Neuronal stem cell (in vitro differentiated cells): ENCODE data around the gene P4HA1.

ENCODE experiments used
- DNase-seq: peaks from one replicate; pipeline ENCODE4 v3.0.0-alpha.2; 2013; ENCODE audit warnings: low spot score
- H2AFZ ChIP-seq: one replicate; pipeline ENCODE4 v1.6.1; 2013; ENCODE audit warnings: mild to moderate bottlenecking, low read length, inconsistent platforms
- H2AK5ac ChIP-seq: 2 replicates; pipeline ENCODE4 v1.6.1; 2013; ENCODE audit warnings: low read depth, mild to moderate bottlenecking, inconsistent platforms, low read length, moderate library complexity, mixed read lengths
- H2BK120ac ChIP-seq: 2 replicates; pipeline ENCODE4 v1.6.1; 2013; ENCODE audit warnings: low read depth, mild to moderate bottlenecking, inconsistent platforms, low read length, moderate library complexity, mixed read lengths
- H2BK12ac ChIP-seq: one replicate; pipeline ENCODE4 v1.6.1; 2013; ENCODE audit warnings: low read length, inconsistent platforms
- H2BK15ac ChIP-seq: 2 replicates; pipeline ENCODE4 v1.6.1; 2013; ENCODE audit warnings: mild to moderate bottlenecking, low read length, inconsistent platforms, mixed read lengths
- H2BK5ac ChIP-seq: one replicate; pipeline ENCODE4 v1.6.1; 2013; ENCODE audit warnings: inconsistent platforms, mild to moderate bottlenecking, low read length, moderate library complexity
- H3K14ac ChIP-seq: one replicate; pipeline ENCODE4 v1.6.1; 2013; ENCODE audit warnings: low read length, inconsistent platforms
- H3K18ac ChIP-seq: 2 replicates; pipeline ENCODE4 v1.6.1; 2013; ENCODE audit warnings: low read length, inconsistent platforms
- H3K23ac ChIP-seq: 2 replicates; pipeline ENCODE4 v1.6.1; 2013; ENCODE audit warnings: low read depth, mild to moderate bottlenecking, mixed read lengths, low read length, inconsistent platforms; ENCODE audit not compliant: poor library complexity
- H3K27ac ChIP-seq: replicated peaks from 3 replicates; pipeline ENCODE4 v1.5.1; 2013; ENCODE audit warnings: low read length, inconsistent platforms
- H3K27me3 ChIP-seq, 3 experiments: 2 replicates each; pipeline ENCODE4 v1.6.1; 2013; ENCODE audit warnings: low read length in 3 of 3, mild to moderate bottlenecking in 2 of 3, inconsistent platforms in 1 of 3, low read depth in 1 of 3, mixed read lengths in 1 of 3, moderate library complexity in 1 of 3; ENCODE audit not compliant: control insufficient read depth in 3 of 3, insufficient read depth in 3 of 3
- H3K36me3 ChIP-seq, 2 donors: replicated peaks in 1 of 2; 2 replicates each; pipeline ENCODE4 v1.6.1; 2013; ENCODE audit warnings: low read length in 2 of 2; ENCODE audit not compliant: control insufficient read depth in 2 of 2, insufficient read depth in 2 of 2
- H3K4ac ChIP-seq: 2 replicates; pipeline ENCODE4 v1.6.1; 2013; ENCODE audit warnings: inconsistent platforms, mild to moderate bottlenecking, low read length, moderate library complexity
- H3K4me1 ChIP-seq, 2 donors: 1 replicate in 1 of 2; 2 replicates in 1 of 2; pipeline ENCODE4 v1.6.1; 2013; ENCODE audit warnings: low read length in 2 of 2, low read depth in 1 of 2; ENCODE audit not compliant: control insufficient read depth in 2 of 2, insufficient read depth in 1 of 2
- H3K4me2 ChIP-seq: one replicate; pipeline ENCODE4 v1.6.1; 2013; ENCODE audit warnings: mild to moderate bottlenecking, low read length, inconsistent platforms; ENCODE audit not compliant: insufficient read depth, poor library complexity, severe bottlenecking
- H3K4me3 ChIP-seq, 2 donors: 2 replicates each; pipeline ENCODE4 v1.5.1; 2013; ENCODE audit warnings: low read length in 2 of 2, mild to moderate bottlenecking in 2 of 2, inconsistent platforms in 1 of 2, moderate library complexity in 1 of 2
- H3K79me1 ChIP-seq: one replicate; pipeline ENCODE4 v1.6.1; 2013; ENCODE audit warnings: low read depth, mild to moderate bottlenecking, inconsistent platforms, low read length, moderate library complexity
- H3K9ac ChIP-seq: one replicate; pipeline ENCODE4 v1.6.1; 2013; ENCODE audit warnings: mild to moderate bottlenecking, low read depth, low read length, inconsistent platforms; ENCODE audit not compliant: poor library complexity
- H3K9me3 ChIP-seq, 2 donors: replicated peaks in 1 of 2; 2 replicates each; pipeline versions ENCODE3 to v1.6.1; 2013; ENCODE audit warnings: low read length in 2 of 2, mild to moderate bottlenecking in 2 of 2, inconsistent platforms in 1 of 2, low read depth in 1 of 2, mixed read lengths in 1 of 2, moderate library complexity in 1 of 2; ENCODE audit not compliant: control insufficient read depth in 2 of 2, insufficient read depth in 1 of 2
- H4K8ac ChIP-seq: one replicate; pipeline ENCODE4 v1.6.1; 2013; ENCODE audit warnings: low read depth, mild to moderate bottlenecking, inconsistent platforms, low read length, moderate library complexity
- H4K91ac ChIP-seq: one replicate; pipeline ENCODE4 v1.6.1; 2013; ENCODE audit warnings: low read length, low read depth, mild to moderate bottlenecking, inconsistent platforms; ENCODE audit not compliant: poor library complexity
- WGBS, 2 donors: extraction: QIAGEN DNeasy Blood & Tissue Kit; methylation state at CpG; one replicate each; pipeline ENCODE4 v1.1.7; 2013; ENCODE audit warnings: missing lambda C conversion rate in 2 of 2, mixed read lengths in 1 of 2; ENCODE audit not compliant: insufficient read length in 2 of 2, insufficient replicate concordance in 1 of 2; ENCODE audit errors: extremely low coverage in 2 of 2; 5-methylcytosine and 5-hydroxymethylcytosine counted together

P4HA1 gene

DNA sequence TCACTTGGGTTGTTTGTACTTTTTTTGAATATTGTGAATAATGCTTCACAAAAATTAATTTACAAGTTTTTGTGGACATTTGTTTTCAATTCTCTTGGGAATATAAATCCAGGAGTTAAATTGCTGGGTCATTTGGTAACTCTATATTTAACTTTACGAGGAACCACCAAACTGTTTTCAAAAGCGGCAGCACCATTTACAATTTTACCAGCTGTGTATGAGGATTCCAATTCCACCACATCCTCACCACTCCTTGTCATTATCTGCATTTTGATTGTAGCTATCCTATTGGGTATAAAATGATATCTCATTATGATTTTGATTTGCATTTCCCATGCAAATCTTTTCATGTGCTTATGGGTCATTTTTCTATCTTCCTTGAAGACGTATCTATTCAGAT lies 9.6 kb upstream of the P4HA1 start:
- no CpG with 5 or more reads among the region's 3 CpGs for WGBS, 2 donors
- Histone ChIP-seq H3K27ac (no peak overlapping the region), H3K36me3 (peaks cover 2 to 32% of the 10 kb centered on the region in 2 donors), H2BK12ac (no peak overlapping the region), H2AK5ac (no peak overlapping the region), H3K9me3 (peaks cover 0 to 6% of the 10 kb centered on the region in 2 donors), H2AFZ (no peak overlapping the region), H3K79me1 (no peaks in the 10 kb centered on the region), H3K18ac (no peak overlapping the region), H4K91ac (no peak overlapping the region), H3K14ac (no peak overlapping the region), H2BK15ac (no peak overlapping the region), H3K4me1 (no peaks in the 10 kb centered on the region), H4K8ac (no peak overlapping the region), H3K4ac (no peak overlapping the region), H3K4me2 (no peak overlapping the region), H3K23ac (no peak overlapping the region), H2BK120ac (no peak overlapping the region), H2BK5ac (no peak overlapping the region), H3K9ac (no peak overlapping the region), H3K4me3 (no peak overlapping the region), H3K27me3 (no peaks in the 10 kb centered on the region)
- no peak for DNase-seq

DNA sequence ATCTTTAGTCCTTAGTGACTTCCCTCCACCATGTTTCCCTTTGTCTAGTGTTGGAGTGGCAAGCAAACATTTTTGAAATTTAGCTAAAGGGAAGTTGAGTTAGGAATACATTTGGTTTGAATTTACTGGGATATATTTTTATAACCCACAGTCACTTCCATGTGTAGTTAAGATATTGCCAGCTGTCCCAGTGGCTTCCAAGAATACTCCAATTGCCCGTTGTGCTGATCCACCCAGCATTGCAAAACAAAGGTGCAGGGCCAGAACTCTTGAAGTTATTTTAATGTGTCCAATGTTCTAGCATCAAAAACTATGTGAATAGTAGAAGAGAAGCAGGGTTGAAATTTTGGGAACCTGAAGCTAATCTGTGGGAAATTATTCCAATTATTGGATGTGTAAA lies 2.5 kb upstream of the P4HA1 start:
- DNase-seq: no peak
- H3K9ac ChIP-seq: no peak overlapping the region
- WGBS, 2 donors: no CpG with 5 or more reads among the region's 1 CpG
- no peak overlapping the region for H4K8ac ChIP-seq
- H3K4me1 ChIP-seq: peaks cover 2 to 4% of the 10 kb centered on the region in 2 donors
- H3K79me1 ChIP-seq: peaks cover 3% of the 10 kb centered on the region
- no peak overlapping the region for H2BK120ac ChIP-seq
- H3K36me3 ChIP-seq: peaks cover 4 to 17% of the 10 kb centered on the region in 2 donors
- H3K27ac ChIP-seq: no peak overlapping the region
- H2BK12ac ChIP-seq: no peak overlapping the region
- no peak overlapping the region for H4K91ac ChIP-seq
- H2AK5ac ChIP-seq: no peak overlapping the region
- H3K14ac ChIP-seq: no peak overlapping the region
- H3K4me3 ChIP-seq: no peak overlapping the region
- no peak overlapping the region for H3K4me2 ChIP-seq
- no peak overlapping the region for H2AFZ ChIP-seq
- H3K9me3 ChIP-seq: no peaks in the 10 kb centered on the region
- no peak overlapping the region for H2BK5ac ChIP-seq
- H3K23ac ChIP-seq: no peak overlapping the region
- no peak overlapping the region for H3K18ac ChIP-seq
- H2BK15ac ChIP-seq: no peak overlapping the region
- H3K4ac ChIP-seq: no peak overlapping the region
- H3K27me3 ChIP-seq: no peaks in the 10 kb centered on the region

- H3K14ac ChIP-seq: no peak overlapping the region
- H2BK15ac ChIP-seq: no peak overlapping the region
- whole genome bisulfite sequencing, 2 donors: no CpG with 5 or more reads among the region's 4 CpGs
These were observed 622 bp upstream of the P4HA1 start for GRCh38 chr10:73097305-73097670.

DNA sequence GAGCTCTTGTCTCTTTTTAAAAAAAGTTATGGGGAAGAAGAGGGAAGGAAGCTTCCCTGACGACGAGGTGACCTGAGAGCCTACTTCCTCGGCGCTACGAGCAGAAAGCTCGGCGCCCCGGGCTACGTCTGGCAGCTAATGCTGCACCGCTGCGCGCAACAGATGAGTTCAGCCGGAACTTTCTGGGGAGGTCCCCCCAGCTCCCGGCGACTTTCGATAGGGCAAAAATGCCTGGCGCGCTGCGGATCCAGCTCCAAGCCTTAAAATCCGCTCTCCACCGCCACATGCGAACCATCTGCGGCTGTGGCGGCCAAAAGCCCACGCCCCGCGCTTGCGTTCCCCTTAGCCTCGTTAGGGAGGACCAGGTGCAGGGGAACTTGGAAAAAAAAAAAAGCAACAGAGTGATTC lies 621 bp downstream of the P4HA1 start:
- Histone ChIP-seq H2BK15ac (peak overlapping the region; percentile 30), H3K9me3 (no peaks in the 10 kb centered on the region), H3K27me3 (no peaks in the 10 kb centered on the region), H3K36me3 (peaks cover 2 to 12% of the 10 kb centered on the region in 2 donors), H3K14ac (peak overlapping the region; percentile 82), H3K4me2 (peak overlapping the region; percentile 71), H2AFZ (peak overlapping the region; percentile 89), H3K9ac (peak overlapping the region; percentile 99), H2AK5ac (peak overlapping the region; percentile 86), H3K79me1 (peaks cover 3% of the 10 kb centered on the region), H2BK12ac (no peak overlapping the region), H2BK120ac (no peak overlapping the region), H3K4me3 (peak overlapping the region; percentile 71 to 90), H3K4me1 (peaks cover 2 to 5% of the 10 kb centered on the region in 2 donors), H3K27ac (peak overlapping the region; percentile 88), H3K23ac (peak overlapping the region; percentile 96), H4K91ac (no peak overlapping the region), H3K4ac (no peak overlapping the region), H3K18ac (peak overlapping the region; percentile 99), H4K8ac (no peak overlapping the region), H2BK5ac (peak overlapping the region; percentile 93)
- no peak for DNase-seq
- WGBS, 2 donors: no CpG with 5 or more reads among the region's 29 CpGs

More at GRCh38 chr10:73097305-73097670, 622 bp upstream of the P4HA1 start:
- no peak overlapping the region for H3K18ac ChIP-seq
- no peak overlapping the region for H2BK120ac ChIP-seq
- H3K23ac ChIP-seq: no peak overlapping the region
- H3K4ac ChIP-seq: no peak overlapping the region
- no peak overlapping the region for H3K4me2 ChIP-seq
- no peak overlapping the region for H2AK5ac ChIP-seq
- H2AFZ ChIP-seq: peak overlapping the region; percentile 89
- no peak overlapping the region for H2BK12ac ChIP-seq
- H3K36me3 ChIP-seq: peaks cover 2 to 14% of the 10 kb centered on the region in 2 donors
- DNase-seq: no peak
- H3K79me1 ChIP-seq: peaks cover 3% of the 10 kb centered on the region
- no peak overlapping the region for H2BK5ac ChIP-seq
- peak overlapping the region; percentile 88 for H3K27ac ChIP-seq
- no peaks in the 10 kb centered on the region for H3K27me3 ChIP-seq
- H3K4me1 ChIP-seq: peaks cover 2 to 5% of the 10 kb centered on the region in 2 donors
- no peak overlapping the region for H4K8ac ChIP-seq
- no peak overlapping the region for H4K91ac ChIP-seq
- no peaks in the 10 kb centered on the region for H3K9me3 ChIP-seq
- H3K4me3 ChIP-seq: peak overlapping the region in 1 of 2 donors; percentile 71
- no peak overlapping the region for H3K9ac ChIP-seq
